HepG2 (cell line): ENCODE results near the gene AGER. TPM values are rescaled to one million over a fixed set of nuclear protein-coding genes. Genes with fewer than 3 reads are reported as not detected.
A peak's percentile ranks its signal among the peaks of the same experiment; 100 is the strongest.

Experiments used
- BRF2 ChIP-seq: sonication (generic); formaldehyde crosslinking; IDR thresholded peaks from 2 replicates; pipeline ENCODE4 v1.8.1; 2022; ENCODE audit warnings: mild to moderate bottlenecking, missing genetic modification reagents
- CC2D1A ChIP-seq: sonication (generic); formaldehyde crosslinking; IDR thresholded peaks from 2 replicates; pipeline ENCODE4 v1.8.1; 2023; ENCODE audit warnings: mild to moderate bottlenecking, missing genetic modification reagents
- ETS1 ChIP-seq: sonication (generic); formaldehyde crosslinking; IDR thresholded peaks from 2 replicates; pipeline ENCODE4 v1.4.0; 2020; ENCODE audit warnings: missing genetic modification reagents
- FUBP1 ChIP-seq: sonication (generic); formaldehyde crosslinking; IDR thresholded peaks from 2 replicates; pipeline ENCODE4 v1.5.1; 2020; ENCODE audit warnings: missing genetic modification reagents, mild to moderate bottlenecking, borderline replicate concordance
- GPN1 ChIP-seq: sonication (generic); formaldehyde crosslinking; IDR thresholded peaks from 2 replicates; pipeline ENCODE4 v1.5.1; 2020; ENCODE audit warnings: missing genetic modification reagents, borderline replicate concordance
- HMG20A ChIP-seq: IDR thresholded peaks from 2 replicates; pipeline ENCODE4 v1.6.1; 2016; ENCODE audit warnings: borderline replicate concordance
- MXD3 ChIP-seq: IDR thresholded peaks from 2 replicates; pipeline ENCODE4 v1.6.1; 2016; ENCODE audit warnings: mild to moderate bottlenecking, missing biosample characterization, missing genetic modification reagents
- MXI1 ChIP-seq: IDR thresholded peaks from 3 replicates; pipeline ENCODE4 v1.6.1; 2012; ENCODE audit warnings: low read depth, low read length, inconsistent platforms, borderline replicate concordance
- RERE ChIP-seq: IDR thresholded peaks from 2 replicates; pipeline ENCODE4 v1.6.1; 2016; ENCODE audit warnings: low read depth, missing genetic modification reagents, missing compliant biosample characterization
- SMAD9 ChIP-seq: sonication (generic); formaldehyde crosslinking; IDR thresholded peaks from 2 replicates; pipeline ENCODE4 v1.5.1; 2020; ENCODE audit warnings: mild to moderate bottlenecking, missing genetic modification reagents
- STAT5B ChIP-seq: sonication (generic); formaldehyde crosslinking; IDR thresholded peaks from 2 replicates; pipeline ENCODE4 v1.4.0; 2020; ENCODE audit warnings: missing genetic modification reagents
- TBL1XR1 ChIP-seq: fragments of 150-350 bp; IDR thresholded peaks from 2 replicates; pipeline ENCODE4 v1.6.1; 2014; ENCODE audit warnings: borderline replicate concordance, low read length; ENCODE audit not compliant: partially characterized antibody
- THRA ChIP-seq: sonication (generic); formaldehyde crosslinking; IDR thresholded peaks from 2 replicates; pipeline ENCODE4 v1.4.0; 2020; ENCODE audit warnings: missing genetic modification reagents, borderline replicate concordance
- XRCC5 ChIP-seq: fragments of 200-400 bp; formaldehyde crosslinking; optimal IDR thresholded peaks from 2 replicates; pipeline ENCODE3; 2017; ENCODE audit warnings: mild to moderate bottlenecking, low read length
- ZBTB43 ChIP-seq: sonication (generic); formaldehyde crosslinking; conservative IDR thresholded peaks from 2 replicates; pipeline ENCODE4 v1.4.0; 2020; ENCODE audit warnings: missing genetic modification reagents
- ZNF343 ChIP-seq: sonication (generic); formaldehyde crosslinking; IDR thresholded peaks from 2 replicates; pipeline ENCODE4 v1.4.0; 2020; ENCODE audit warnings: mild to moderate bottlenecking, missing genetic modification reagents
- polyA plus RNA-seq, 8 experiments: library from polyadenylated mRNA; depleted of rRNA in 3 of 8; stranded (reverse) in 7 of 8; unstranded in 1 of 8; fragments of >200 nt; fragmentation: Illumina TruSeq in 4 of 8; extraction: Trizol in 4 of 8; gene quantifications; 2 replicates each; pipeline versions ENCODE4 v1.2.1 to v1.2.3, GENCODE V29; 2011 to 2016; ENCODE audit warnings: low read depth in 4 of 8, missing spikeins in 1 of 8, mixed read lengths in 1 of 8; ENCODE audit not compliant: insufficient read depth in 1 of 8
- total RNA-seq, 5 experiments: library from RNA; depleted of rRNA; stranded (reverse); fragments of >200 nt; fragmentation: Illumina TruSeq; extraction: Trizol; gene quantifications; 2 replicates each; pipeline ENCODE4 v1.2.3, GENCODE V29; 2016; ENCODE audit warnings: low read depth in 1 of 5

Gene AGER
- total and polyA plus RNA-seq, 2 of the 13 experiments (the other 11 are each of a cell fraction or from before 2014, with no cell fraction given), result 1.9 to 5.1 TPM

- no peak for TF ChIP-seq ZBTB43
- TF ChIP-seq BRF2 (CRISPR knock-in tag), result no peak
- TF ChIP-seq RERE (CRISPR knock-in tag), result no peak; the same call in 1 of the 2 replicates
- no peak; the same call in 1 of the 2 replicates for TF ChIP-seq MXD3 (CRISPR knock-in tag)
- no peak for TF ChIP-seq FUBP1 (CRISPR knock-in tag)
- no peak for TF ChIP-seq XRCC5
- no peak for TF ChIP-seq STAT5B (CRISPR knock-in tag)
- TF ChIP-seq MXI1, result peak; percentile 97; the same call in 1 of the 3 replicates
- no peak for TF ChIP-seq TBL1XR1
- TF ChIP-seq SMAD9 (CRISPR knock-in tag), result 0 out of 2 replicates have a peak, but pooled peaks have one; percentile 31
- TF ChIP-seq CC2D1A (CRISPR knock-in tag), result no peak
- TF ChIP-seq THRA, result no peak
- TF ChIP-seq ETS1, result no peak
- no peak for TF ChIP-seq HMG20A
- no peak for TF ChIP-seq GPN1 (CRISPR knock-in tag)
- TF ChIP-seq ZNF343 (CRISPR knock-in tag), result no peak
These were observed 11.5 kb upstream of the AGER start (continued) for GRCh38 chr6:32195652-32195901.
